GM20000 (cell line): ENCODE results near the gene KIF1A.

Experiments used
- DNase-seq: peaks from one replicate; pipeline ENCODE4 v3.0.0; 2012; ENCODE audit warnings: low spot score
- CTCF ChIP-seq: IDR thresholded peaks from 2 replicates; pipeline ENCODE4 v1.5.1; 2012; ENCODE audit warnings: mild to moderate bottlenecking, control low read depth; ENCODE audit errors: extremely low read depth, missing control alignments

The KIF1A gene

GRCh38 chr2:240727439-240727838 lies 92.6 kb downstream of the KIF1A start:
- no peak for TF ChIP-seq CTCF
- DNase-seq: no peak

GRCh38 chr2:240726876-240727275 lies 93.1 kb downstream of the KIF1A start:
- TF ChIP-seq CTCF: no peak
- no peak for DNase-seq

GRCh38 chr2:240725671-240726070 lies 94.3 kb downstream of the KIF1A start:
- DNase-seq: no peak
- no peak for TF ChIP-seq CTCF

- DNase-seq: no peak
- no peak for TF ChIP-seq CTCF
Measured at GRCh38 chr2:240725266-240725665, 94.8 kb downstream of the KIF1A start.

- no peak for TF ChIP-seq CTCF
- DNase-seq: no peak
Measured at GRCh38 chr2:240724431-240724830, 95.6 kb downstream of the KIF1A start.

- DNase-seq: no peak
- no peak for TF ChIP-seq CTCF
Measured at GRCh38 chr2:240723851-240724250, 96.2 kb downstream of the KIF1A start.

- DNase-seq: no peak
- no peak for TF ChIP-seq CTCF
Measured at GRCh38 chr2:240722796-240723735, 97.0 kb downstream of the KIF1A start.
